Measurements from ENCODE around the gene FOXA3. TPM values are rescaled to one million over a fixed set of nuclear protein-coding genes. Genes with fewer than 3 reads are reported as not detected.

FOXA3 gene
- total and polyA plus RNA-seq, 2 of the 4 experiments (the other 2 are of a cell fraction) = not detected

DNA sequence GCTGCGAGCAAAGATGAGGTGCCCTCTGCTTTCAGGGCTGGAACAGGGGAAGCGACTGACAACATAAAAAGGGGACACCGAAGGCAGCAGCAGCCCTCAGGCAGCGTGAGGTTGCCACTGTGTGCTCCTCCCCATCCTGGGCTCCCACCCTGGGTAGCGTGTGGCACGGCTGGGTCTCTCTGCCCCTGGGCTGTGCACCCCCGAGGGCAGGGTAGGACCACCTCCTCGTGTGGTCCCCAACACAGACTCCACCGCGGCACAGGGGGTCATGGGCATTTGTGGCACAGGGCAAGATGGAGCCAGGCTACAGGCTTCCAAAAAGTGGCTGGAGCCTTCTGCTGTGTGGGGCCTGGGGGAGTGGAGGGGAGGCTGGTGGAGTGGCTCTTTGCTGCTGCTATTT is 42.6 kb upstream of the FOXA3 start:
- H3K79me1 ChIP-seq (ENCODE audit: low read depth in 1 of 2, low read length in 2 of 2) = no peaks in the 10 kb centered on the region; a peak in 1 of 4 replicates
- DNase-seq (no peak), ATAC-seq (ENCODE audit: low read depth) (no peak)
- CTCF ChIA-PET = no interaction called here
- H3K14ac ChIP-seq (replicated peaks; ENCODE audit: low read depth, low read length) = no peak overlapping the region
- H3K9ac ChIP-seq (ENCODE audit: low read depth, low read length) = no peak overlapping the region
- no peak for TF ChIP-seq FOS (IDR thresholded peaks at IDR 0.05; ENCODE audit: low read depth, low read length)
- TF ChIP-seq CHD1 (IDR thresholded peaks at IDR 0.05; ENCODE audit: low read depth, low read length) = no peak
- TF ChIP-seq, protein P1, sequence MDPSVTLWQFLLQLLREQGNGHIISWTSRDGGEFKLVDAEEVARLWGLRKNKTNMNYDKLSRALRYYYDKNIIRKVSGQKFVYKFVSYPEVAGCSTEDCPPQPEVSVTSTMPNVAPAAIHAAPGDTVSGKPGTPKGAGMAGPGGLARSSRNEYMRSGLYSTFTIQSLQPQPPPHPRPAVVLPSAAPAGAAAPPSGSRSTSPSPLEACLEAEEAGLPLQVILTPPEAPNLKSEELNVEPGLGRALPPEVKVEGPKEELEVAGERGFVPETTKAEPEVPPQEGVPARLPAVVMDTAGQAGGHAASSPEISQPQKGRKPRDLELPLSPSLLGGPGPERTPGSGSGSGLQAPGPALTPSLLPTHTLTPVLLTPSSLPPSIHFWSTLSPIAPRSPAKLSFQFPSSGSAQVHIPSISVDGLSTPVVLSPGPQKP (IDR thresholded peaks at IDR 0.05; ENCODE audit: borderline replicate concordance, low read depth, low read length) = no peak
- TF ChIP-seq, protein P2, sequence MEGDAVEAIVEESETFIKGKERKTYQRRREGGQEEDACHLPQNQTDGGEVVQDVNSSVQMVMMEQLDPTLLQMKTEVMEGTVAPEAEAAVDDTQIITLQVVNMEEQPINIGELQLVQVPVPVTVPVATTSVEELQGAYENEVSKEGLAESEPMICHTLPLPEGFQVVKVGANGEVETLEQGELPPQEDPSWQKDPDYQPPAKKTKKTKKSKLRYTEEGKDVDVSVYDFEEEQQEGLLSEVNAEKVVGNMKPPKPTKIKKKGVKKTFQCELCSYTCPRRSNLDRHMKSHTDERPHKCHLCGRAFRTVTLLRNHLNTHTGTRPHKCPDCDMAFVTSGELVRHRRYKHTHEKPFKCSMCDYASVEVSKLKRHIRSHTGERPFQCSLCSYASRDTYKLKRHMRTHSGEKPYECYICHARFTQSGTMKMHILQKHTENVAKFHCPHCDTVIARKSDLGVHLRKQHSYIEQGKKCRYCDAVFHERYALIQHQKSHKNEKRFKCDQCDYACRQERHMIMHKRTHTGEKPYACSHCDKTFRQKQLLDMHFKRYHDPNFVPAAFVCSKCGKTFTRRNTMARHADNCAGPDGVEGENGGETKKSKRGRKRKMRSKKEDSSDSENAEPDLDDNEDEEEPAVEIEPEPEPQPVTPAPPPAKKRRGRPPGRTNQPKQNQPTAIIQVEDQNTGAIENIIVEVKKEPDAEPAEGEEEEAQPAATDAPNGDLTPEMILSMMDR (conservative IDR thresholded peaks at IDR 0.05; ENCODE audit: low read depth, low read length) = no peak
- no peak for TF ChIP-seq BHLHE40 (IDR thresholded peaks at IDR 0.05; ENCODE audit: low read depth, low read length)
- no peak for TF ChIP-seq SMC3 (IDR thresholded peaks at IDR 0.05; ENCODE audit: low read depth, low read length)
- TF ChIP-seq MAFK (IDR thresholded peaks at IDR 0.05; ENCODE audit: low read depth, low read length) = no peak
- TF ChIP-seq NFE2L2 (IDR thresholded peaks at IDR 0.05; ENCODE audit: low read depth, low read length) = no peak
- TF ChIP-seq CEBPB (IDR thresholded peaks at IDR 0.05; ENCODE audit: low read depth, low read length) = no peak
- TF ChIP-seq POLR2A (IDR thresholded peaks at IDR 0.05; ENCODE audit: low read depth, low read length) = no peak
- TF ChIP-seq MXI1 (IDR thresholded peaks at IDR 0.05; ENCODE audit: borderline replicate concordance, low read depth, low read length) = no peak
- no peak for TF ChIP-seq RCOR1 (IDR thresholded peaks at IDR 0.05; ENCODE audit: insufficient replicate concordance, low read length)
- no peak for TF ChIP-seq MAZ (IDR thresholded peaks at IDR 0.05; ENCODE audit: borderline replicate concordance, low read depth, low read length)
- no peak for TF ChIP-seq RFX5 (IDR thresholded peaks at IDR 0.05; ENCODE audit: low read depth, low read length)
- TF ChIP-seq RAD21 (IDR thresholded peaks at IDR 0.05; ENCODE audit: low read length) = no peak
- TF ChIP-seq, protein P3, sequence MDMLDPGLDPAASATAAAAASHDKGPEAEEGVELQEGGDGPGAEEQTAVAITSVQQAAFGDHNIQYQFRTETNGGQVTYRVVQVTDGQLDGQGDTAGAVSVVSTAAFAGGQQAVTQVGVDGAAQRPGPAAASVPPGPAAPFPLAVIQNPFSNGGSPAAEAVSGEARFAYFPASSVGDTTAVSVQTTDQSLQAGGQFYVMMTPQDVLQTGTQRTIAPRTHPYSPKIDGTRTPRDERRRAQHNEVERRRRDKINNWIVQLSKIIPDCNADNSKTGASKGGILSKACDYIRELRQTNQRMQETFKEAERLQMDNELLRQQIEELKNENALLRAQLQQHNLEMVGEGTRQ (IDR thresholded peaks at IDR 0.05; ENCODE audit: low read depth, low read length) = no peak
- no peaks in the 10 kb centered on the region for H3K4me1 ChIP-seq (ENCODE audit: control insufficient read depth, insufficient read depth, low read length)
- H3K4me3 ChIP-seq (ENCODE audit: insufficient read depth, low read depth, low read length) = no peak overlapping the region
- H3K4ac ChIP-seq (ENCODE audit: low read depth, low read length) = no peak overlapping the region
- no peak overlapping the region for H2BK15ac ChIP-seq (ENCODE audit: low read depth, low read length)
- in situ Hi-C loops (cut with MboI; ENCODE audit: low sequenced_read_pairs) = no loop called here
- peaks cover 68% of the 10 kb centered on the region for H3K36me3 ChIP-seq (ENCODE audit: control insufficient read depth, insufficient read depth, low read length)
- no peak overlapping the region for H3K27ac ChIP-seq (ENCODE audit: insufficient read depth, low read length)
- no TSS peak for BruUV-seq (replicated peaks)
- no peaks in the 10 kb centered on the region for H3K9me1 ChIP-seq (ENCODE audit: insufficient read depth, low read length)
- no peak overlapping the region for H2BK120ac ChIP-seq (ENCODE audit: low read depth, low read length)
- H4K5ac ChIP-seq (ENCODE audit: low read depth, low read length) = no peak overlapping the region
- no peak overlapping the region for H2BK20ac ChIP-seq (ENCODE audit: low read depth, low read length)
- no peak overlapping the region for H4K8ac ChIP-seq (ENCODE audit: low read depth in 2 of 2, low read length in 2 of 2)
- no peak overlapping the region for H3K4me2 ChIP-seq (ENCODE audit: low read depth, low read length)
- H3K18ac ChIP-seq (ENCODE audit: low read depth, low read length) = no peak overlapping the region
- WGBS, 2 experiments (ENCODE audit: extremely low coverage in 2 of 2, insufficient read length in 1 of 2) = 57% methylated on average over 5 of the region's 10 CpGs; no CpG with 5 or more reads in 1 of the 2 experiments
- dilution Hi-C loops (cut with HindIII; ENCODE audit: low sequenced_read_pairs, unreplicated experiment) = no loop called here
- no peak overlapping the region for H2AK5ac ChIP-seq (ENCODE audit: low read depth, low read length)
- no peak overlapping the region for H4K91ac ChIP-seq (ENCODE audit: insufficient read depth, low read depth, low read length)
- H3K9me3 ChIP-seq (ENCODE audit: control insufficient read depth, insufficient read depth, low read length) = no peaks in the 10 kb centered on the region
- no peak overlapping the region for H2AK9ac ChIP-seq (replicated peaks; ENCODE audit: low read depth, low read length, poor library complexity)
- no peak overlapping the region for H2AFZ ChIP-seq (replicated peaks; ENCODE audit: low read length, poor library complexity)
- no peak overlapping the region for H3K56ac ChIP-seq (ENCODE audit: extremely low read depth, insufficient read depth, low read length)
- POLR2A ChIA-PET (ENCODE audit: unreplicated experiment) = no interaction called here
- no peak overlapping the region for H2BK5ac ChIP-seq (ENCODE audit: low read depth, low read length, poor library complexity, severe bottlenecking)
- H3K27me3 ChIP-seq (ENCODE audit: control insufficient read depth, insufficient read depth, low read length) = no peaks in the 10 kb centered on the region
- peaks cover 9% of the 10 kb centered on the region for H4K20me1 ChIP-seq (ENCODE audit: insufficient read depth, low read length)
- no peak overlapping the region for H3K23ac ChIP-seq (ENCODE audit: low read depth, low read length)
- intact Hi-C loops (cut with micrococcal nuclease) = no loop called here

All from IMR-90 (cell line).